HFFc6 (cell line): ENCODE measurements around the gene PRKCD. TPM values are rescaled to one million over a fixed set of nuclear protein-coding genes. Genes with fewer than 3 reads are reported as not detected.

Experiments
- DNase-seq: peaks from one replicate; pipeline ENCODE4 v3.0.0-alpha.2; 2018
- H3K27ac Mint-ChIP-seq: 2 replicates; pipeline ENCODE4 v1.8.0; 2020; ENCODE audit warnings: mild to moderate bottlenecking, mixed read lengths
- H3K27me3 Mint-ChIP-seq: 2 replicates; pipeline ENCODE4 v1.8.0; 2021; ENCODE audit warnings: mild to moderate bottlenecking, moderate library complexity, mixed read lengths; ENCODE audit not compliant: insufficient read depth
- H3K36me3 Mint-ChIP-seq: 2 replicates; pipeline ENCODE4 v1.8.0; 2021; ENCODE audit warnings: low read depth, mixed read lengths
- H3K4me1 Mint-ChIP-seq: 2 replicates; pipeline ENCODE4 v1.8.0; 2020; ENCODE audit warnings: low read depth, mixed read lengths
- H3K4me3 Mint-ChIP-seq: 2 replicates; pipeline ENCODE4 v1.8.0; 2020; ENCODE audit warnings: mild to moderate bottlenecking, moderate library complexity, mixed read lengths
- H3K9me3 Mint-ChIP-seq: 2 replicates; pipeline ENCODE4 v1.8.0; 2020; ENCODE audit warnings: mild to moderate bottlenecking, mixed read lengths
- CTCF ChIP-seq: fragments of 200-600 bp; sonication (generic); IDR thresholded peaks from 2 replicates; pipeline ENCODE4 v1.5.0; 2021; ENCODE audit warnings: antibody characterized with exemption, mild to moderate bottlenecking
- total RNA-seq, 6 experiments: library from RNA; stranded (reverse); fragmentation: NEBNext Ultra II Directional; extraction: Animal tissue kit (Norgen Biotek cat#: 25700); gene quantifications; 2 replicates in 1 of 6; 3 replicates in 5 of 6; pipeline ENCODE4 v1.2.3, GENCODE V29; 2021

Gene PRKCD
- total RNA-seq, 6 experiments from 2014 or later: 15.5 to 21.9 (median 20.0) TPM

GRCh38 chr3:53171064-53171418 lies 10.0 kb downstream of the PRKCD start:
- Mint-ChIP-seq H3K36me3 (no peaks in the 10 kb centered on the region), H3K27ac (no peak overlapping the region), H3K4me1 (peaks cover 44% of the 10 kb centered on the region), H3K4me3 (no peak overlapping the region), H3K27me3 (peaks cover 7% of the 10 kb centered on the region), H3K9me3 (no peaks in the 10 kb centered on the region)
- no peak for DNase-seq
- no peak for TF ChIP-seq CTCF

GRCh38 chr3:53171827-53172505 lies 11.0 kb downstream of the PRKCD start:
- H3K27ac Mint-ChIP-seq: no peak overlapping the region
- no peak for DNase-seq
- peaks cover 40% of the 10 kb centered on the region for H3K4me1 Mint-ChIP-seq
- H3K27me3 Mint-ChIP-seq: peaks cover 7% of the 10 kb centered on the region
- no peaks in the 10 kb centered on the region for H3K9me3 Mint-ChIP-seq
- H3K36me3 Mint-ChIP-seq: no peaks in the 10 kb centered on the region
- no peak for TF ChIP-seq CTCF
- no peak overlapping the region for H3K4me3 Mint-ChIP-seq

GRCh38 chr3:53173107-53173506 lies 12.1 kb downstream of the PRKCD start:
- no peak for TF ChIP-seq CTCF
- H3K27ac Mint-ChIP-seq: no peak overlapping the region
- H3K9me3 Mint-ChIP-seq: no peaks in the 10 kb centered on the region

GRCh38 chr3:53174346-53175250 lies 13.6 kb downstream of the PRKCD start:
- peaks cover 1% of the 10 kb centered on the region; the same call in 1 of the 2 replicates for H3K27me3 Mint-ChIP-seq
- H3K9me3 Mint-ChIP-seq: no peaks in the 10 kb centered on the region
- no peak overlapping the region for H3K4me3 Mint-ChIP-seq
- no peaks in the 10 kb centered on the region; the same call in 1 of the 2 replicates for H3K36me3 Mint-ChIP-seq
- TF ChIP-seq CTCF: no peak
- no peak for DNase-seq
- peak overlapping the region; percentile 58 for H3K27ac Mint-ChIP-seq
- H3K4me1 Mint-ChIP-seq: peaks cover 25% of the 10 kb centered on the region

More at GRCh38 chr3:53173107-53173506, 12.1 kb downstream of the PRKCD start:
- Mint-ChIP-seq H3K4me3 (no peak overlapping the region), H3K36me3 (no peaks in the 10 kb centered on the region), H3K27me3 (peaks cover 6% of the 10 kb centered on the region), H3K4me1 (peaks cover 32% of the 10 kb centered on the region)
- no peak for DNase-seq

- H3K9me3 Mint-ChIP-seq: no peaks in the 10 kb centered on the region
- peaks cover 19% of the 10 kb centered on the region for H3K4me1 Mint-ChIP-seq
- no peak overlapping the region for H3K27ac Mint-ChIP-seq
- DNase-seq: no peak
- peak; percentile 18; the same call in 1 of the 2 replicates for TF ChIP-seq CTCF
- H3K27me3 Mint-ChIP-seq: peaks cover 1% of the 10 kb centered on the region; the same call in 1 of the 2 replicates
- H3K4me3 Mint-ChIP-seq: no peak overlapping the region
- no peaks in the 10 kb centered on the region; the same call in 1 of the 2 replicates for H3K36me3 Mint-ChIP-seq
Measured at GRCh38 chr3:53175613-53176540, 14.9 kb downstream of the PRKCD start.
